SK-N-DZ (cell line): Measurements from ENCODE around the gene STK10.

ENCODE experiments used
- DNase-seq: peaks from one replicate; pipeline ENCODE4 v3.0.0-alpha.2; 2015; ENCODE audit warnings: low spot score

STK10 gene

DNA sequence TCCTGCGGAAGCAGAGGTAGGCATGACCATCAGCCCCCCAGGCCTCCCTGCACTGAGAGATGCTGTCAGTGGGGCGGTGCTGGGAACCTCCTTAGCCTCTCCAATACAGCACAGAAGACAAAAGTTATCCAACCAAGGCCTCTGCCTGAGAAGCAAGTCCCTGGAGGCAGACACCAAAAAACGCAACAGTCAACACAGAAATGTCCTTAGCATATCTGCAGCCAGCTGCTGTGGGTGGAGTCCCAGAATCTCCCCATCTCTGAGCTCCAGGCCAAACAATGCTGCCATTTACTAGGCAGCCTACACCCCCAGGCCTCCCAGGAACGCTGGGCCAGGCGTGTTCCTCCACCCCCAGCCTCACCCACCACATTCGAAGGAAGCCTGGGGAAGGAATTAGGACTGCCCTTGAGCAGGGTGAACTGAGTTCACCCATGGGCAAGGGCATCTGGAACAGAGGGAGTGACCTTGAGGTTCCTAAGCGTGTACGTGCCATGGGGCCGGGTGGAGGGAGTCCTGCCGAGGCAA is 43.7 kb downstream of the STK10 start:
- DNase-seq: no peak

DNA sequence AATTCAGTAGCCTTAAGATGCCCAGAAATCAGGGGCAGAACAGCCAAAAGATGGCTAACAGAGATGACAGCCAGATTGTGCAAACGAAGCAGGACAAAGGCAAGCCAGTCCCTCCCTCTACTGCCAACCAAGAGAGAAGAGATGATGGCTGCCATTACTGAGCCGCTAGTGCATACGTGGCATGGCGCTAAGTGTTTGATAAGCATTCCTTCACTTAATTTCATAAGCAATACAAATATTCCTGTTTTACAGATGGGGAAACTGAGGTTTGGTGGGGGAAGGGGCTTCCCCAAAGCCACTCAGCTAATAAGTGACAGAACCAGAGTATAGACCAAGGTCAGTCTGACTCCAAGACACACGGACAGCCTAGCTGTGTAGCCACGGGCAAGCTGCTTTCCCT is 44.1 kb downstream of the STK10 start:
- DNase-seq: no peak

DNA sequence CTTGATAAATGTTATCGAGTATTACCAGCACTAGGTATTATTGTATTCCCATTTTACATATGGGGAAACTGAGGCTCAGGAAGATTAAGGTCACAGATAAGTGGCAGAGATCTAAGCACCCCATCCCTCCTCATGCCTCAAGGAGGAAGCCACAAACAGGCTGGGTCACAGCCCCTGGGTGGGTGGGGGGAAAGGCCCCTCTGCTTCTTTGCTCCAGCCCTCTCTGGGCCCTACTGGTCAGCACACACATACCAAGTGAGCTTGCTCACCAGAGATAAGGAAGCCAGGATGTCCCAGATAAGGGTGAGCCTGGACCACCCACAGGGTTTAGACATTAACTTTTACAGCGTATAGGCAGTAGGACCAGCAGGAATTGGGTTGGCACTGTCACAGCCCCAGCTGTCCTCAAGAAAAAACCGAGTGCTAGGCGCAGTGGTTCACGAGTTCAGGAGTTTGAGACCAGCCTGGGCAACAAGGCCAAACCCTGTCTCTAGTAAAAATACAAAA is 45.3 kb downstream of the STK10 start:
- DNase-seq: no peak

DNA sequence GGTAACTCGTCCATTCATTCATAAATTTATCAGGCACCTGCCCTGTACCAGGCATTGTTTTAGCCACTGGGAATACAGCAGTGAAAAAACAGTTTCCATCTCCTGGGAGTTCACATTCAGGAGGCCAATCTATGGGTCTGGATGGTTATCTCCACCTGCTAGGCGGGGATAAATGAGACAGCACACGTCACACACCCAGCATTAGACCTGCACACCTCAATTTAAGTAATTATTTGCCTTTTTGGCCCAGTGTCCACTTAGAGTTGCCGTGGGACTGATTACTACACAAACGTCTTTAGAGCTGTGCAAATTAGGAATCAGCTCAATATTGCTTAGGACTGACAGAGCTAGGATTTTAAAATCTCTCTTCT is 46.1 kb downstream of the STK10 start:
- DNase-seq: no peak

DNA sequence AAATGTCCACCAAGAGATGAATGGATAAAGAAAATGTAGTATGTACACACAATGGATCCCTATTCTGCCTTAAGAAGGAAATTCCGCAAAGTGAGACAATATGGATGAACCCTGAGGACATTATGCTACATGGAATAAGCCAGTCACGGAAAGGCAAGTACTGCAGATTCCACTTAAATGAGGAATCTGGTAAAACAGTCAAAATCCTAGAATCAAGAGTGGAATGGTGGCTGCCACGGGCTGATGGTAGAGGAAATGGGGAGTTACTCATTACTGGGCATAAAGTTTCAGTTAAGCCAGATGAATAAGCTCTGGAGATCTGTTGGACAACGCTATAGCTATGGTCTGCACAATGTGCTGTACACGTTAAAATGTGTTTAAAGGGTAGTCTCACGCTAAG is 47.2 kb downstream of the STK10 start:
- no peak for DNase-seq

DNA sequence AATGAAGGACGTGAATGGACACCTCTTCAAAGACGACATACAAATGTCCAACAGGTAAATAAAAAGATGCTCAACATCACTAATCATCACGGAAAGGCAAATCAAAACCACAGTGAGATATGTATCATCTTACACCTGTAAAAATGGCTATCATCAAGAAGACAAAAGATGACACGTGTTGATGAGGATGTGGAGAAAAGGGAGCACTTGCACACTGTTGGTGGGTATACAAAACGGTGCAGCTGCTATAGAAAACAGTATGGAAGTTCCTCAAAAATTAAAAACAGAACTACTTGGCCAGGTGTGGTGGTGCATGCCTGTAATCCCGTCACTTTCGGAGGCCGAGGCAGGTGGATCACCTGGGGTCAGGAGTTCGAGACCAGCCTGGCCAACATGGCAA is 47.9 kb downstream of the STK10 start:
- no peak for DNase-seq

DNA sequence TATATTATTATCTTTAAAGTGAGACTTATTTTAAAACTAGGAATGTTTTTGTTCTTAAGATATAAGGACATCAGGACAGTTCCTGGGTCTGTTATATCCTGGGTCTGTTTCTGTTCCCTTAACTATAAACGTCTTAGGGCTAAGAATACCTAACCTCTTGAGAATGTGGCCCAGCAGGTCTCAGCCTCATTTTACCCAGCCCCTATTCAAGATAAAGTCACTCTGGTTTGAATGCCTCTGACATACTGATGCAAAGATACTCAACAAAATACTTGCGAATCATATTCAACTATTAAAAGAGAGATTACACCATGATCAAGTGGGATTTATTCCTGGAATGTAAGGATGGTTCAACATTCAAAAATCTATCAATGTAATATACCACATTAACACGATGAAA is 51.0 kb downstream of the STK10 start:
- DNase-seq: no peak

GRCh38 chr5:172133359-172134029 is 54.5 kb downstream of the STK10 start:
- DNase-seq: no peak

GRCh38 chr5:172131690-172132089 is 56.3 kb downstream of the STK10 start:
- DNase-seq: no peak

- no peak for DNase-seq
Measured at GRCh38 chr5:172129256-172129910, 58.6 kb downstream of the STK10 start.

DNA sequence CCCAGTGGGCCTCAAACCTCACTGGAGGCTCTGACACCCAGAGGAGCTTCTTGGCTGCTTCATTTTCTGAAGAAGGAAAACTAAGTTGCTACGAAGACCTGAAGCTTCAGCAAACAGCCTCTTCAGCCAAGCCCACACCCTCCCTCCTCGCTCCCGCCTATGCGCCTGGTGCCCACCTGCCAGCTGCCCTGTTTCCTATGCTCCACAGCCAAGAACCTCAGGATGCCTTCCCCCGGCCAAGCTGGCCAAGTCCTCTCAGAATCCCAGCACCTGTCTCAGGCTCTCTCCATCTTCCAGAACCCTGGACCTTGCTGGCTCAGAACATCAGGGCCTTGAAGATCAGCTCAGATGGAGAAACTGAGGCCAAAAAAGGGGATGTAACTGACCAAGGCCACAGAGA is 60.4 kb downstream of the STK10 start:
- DNase-seq: no peak

DNA sequence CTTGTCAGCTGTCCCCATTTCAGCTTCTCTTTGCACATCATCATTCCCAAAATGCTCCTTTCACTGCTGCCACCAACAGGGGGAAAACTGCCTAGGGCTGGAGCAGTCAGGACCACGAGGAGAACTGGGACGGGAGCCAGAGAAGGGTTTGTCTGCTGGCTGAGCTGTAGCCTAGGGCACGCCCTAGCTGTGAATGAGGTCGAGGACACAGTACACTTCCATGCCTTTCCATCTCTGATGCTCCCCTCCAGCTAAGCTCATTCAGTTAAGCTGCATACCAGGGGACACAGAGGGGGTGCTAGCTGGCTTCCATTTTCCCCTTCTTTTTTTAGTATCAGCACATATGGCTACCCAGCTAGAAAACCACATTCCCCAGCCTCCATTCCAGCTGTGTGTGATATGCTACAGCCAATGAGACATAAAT is 64.7 kb downstream of the STK10 start:
- no peak for DNase-seq

GRCh38 chr5:172119921-172120688 is 67.9 kb downstream of the STK10 start:
- DNase-seq: no peak

DNA sequence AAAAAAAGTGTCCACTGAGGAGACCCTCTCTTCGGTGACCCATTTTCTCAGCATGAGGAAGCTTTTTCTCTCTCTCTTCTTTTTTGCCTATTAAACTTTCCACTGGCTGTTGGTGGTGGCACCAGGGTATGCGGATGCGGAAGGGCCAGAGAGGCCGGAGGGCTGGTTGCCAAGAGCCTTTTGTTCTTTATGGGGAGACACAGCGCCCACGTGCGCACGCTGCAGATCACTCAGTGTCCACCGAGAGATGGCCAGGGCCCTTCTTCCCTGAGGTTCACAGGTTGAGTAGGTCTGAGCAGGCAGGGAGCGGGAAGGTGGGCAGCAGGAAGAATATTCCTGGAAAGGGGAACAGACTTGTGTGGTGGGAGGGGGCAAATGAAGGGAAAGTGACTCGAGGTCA is 69.1 kb downstream of the STK10 start:
- no peak for DNase-seq

GRCh38 chr5:172117977-172118701 is 69.9 kb downstream of the STK10 start:
- DNase-seq: no peak

GRCh38 chr5:172115541-172115982 is 72.5 kb downstream of the STK10 start:
- DNase-seq: no peak

DNA sequence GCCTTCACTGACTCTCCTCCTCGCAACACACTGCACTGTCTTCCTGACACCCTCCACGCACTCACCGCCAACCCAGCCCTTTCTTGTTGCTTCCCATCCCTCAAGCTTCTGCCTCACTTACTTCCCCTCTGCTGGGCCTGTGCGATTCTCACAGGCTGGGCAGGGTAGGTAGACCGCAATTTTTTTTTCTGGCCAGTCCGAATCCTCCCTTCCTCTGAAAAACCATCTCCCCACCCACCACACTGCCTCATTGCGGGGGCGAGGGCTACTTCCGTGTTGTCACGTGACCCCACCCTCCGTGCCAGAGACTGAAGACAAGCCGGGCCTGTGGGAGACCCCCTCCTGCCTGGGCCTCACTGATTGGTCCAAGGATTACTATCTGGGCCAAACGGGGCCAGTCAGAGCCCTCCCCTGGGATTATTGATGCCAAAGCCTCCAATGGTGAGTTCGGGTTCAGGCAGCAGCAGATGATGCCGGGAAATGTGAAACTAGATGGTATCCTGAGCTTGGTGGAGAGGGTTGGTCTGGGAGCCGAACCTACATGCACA is 73.1 kb downstream of the STK10 start:
- no peak for DNase-seq

GRCh38 chr5:172113036-172113435 is 75.0 kb downstream of the STK10 start:
- DNase-seq: no peak

DNA sequence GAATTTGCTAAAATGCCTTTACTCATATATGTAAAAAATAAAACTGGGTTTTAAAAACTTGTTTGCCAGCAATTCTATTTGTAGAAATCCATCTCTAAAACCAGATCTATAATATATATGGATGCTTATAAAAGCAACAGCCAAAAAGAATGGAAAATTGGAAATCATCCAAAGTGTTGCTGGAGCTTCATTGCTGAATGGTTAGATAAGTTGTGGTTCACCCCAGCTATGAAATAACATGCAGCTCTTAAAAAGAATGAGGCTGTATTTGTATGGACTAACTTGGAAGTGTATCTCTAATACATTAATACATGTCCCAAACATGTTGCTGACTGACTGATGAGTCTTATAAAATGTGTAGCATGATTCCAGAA is 76.2 kb downstream of the STK10 start:
- no peak for DNase-seq

- no peak for DNase-seq
Measured at GRCh38 chr5:172110921-172111851, 76.8 kb downstream of the STK10 start.
